Mucosa of gallbladder (tissue), 1 donor: ENCODE measurements around the gene XIRP1. TPM values are rescaled to one million over a fixed set of nuclear protein-coding genes. Genes with fewer than 3 reads are reported as not detected.
"Not testable (repeated sequence)": the region's sequence is repeated elsewhere in the genome, so short reads cannot be mapped to it uniquely, and the experiment has no call there.

ENCODE experiments used
- DNase-seq: peaks from one replicate; pipeline ENCODE4 v3.0.0-alpha.2; 2020; ENCODE audit warnings: low spot score
- total RNA-seq: library from RNA; stranded (reverse); gene quantifications from one replicate; pipeline ENCODE4 v1.2.1, GENCODE V29; 2021
- donor health status: DM: no; HTN: no; CAD: no.

The XIRP1 gene
- total RNA-seq, 1 donor from 2014 or later: 0.09 TPM

- DNase-seq: no peak
These were observed 5.7 kb downstream of the XIRP1 start for GRCh38 chr3:39186692-39187151.

- no peak for DNase-seq
These were observed 6.3 kb downstream of the XIRP1 start for GRCh38 chr3:39185959-39186691.

GRCh38 chr3:39185326-39185958 lies 7.0 kb downstream of the XIRP1 start:
- no peak for DNase-seq

- no peak for DNase-seq
These were observed 7.5 kb downstream of the XIRP1 start for GRCh38 chr3:39184968-39185285.

- DNase-seq: no peak
These were observed 8.1 kb downstream of the XIRP1 start for GRCh38 chr3:39184081-39184967.

GRCh38 chr3:39183211-39184080 lies 8.9 kb downstream of the XIRP1 start:
- DNase-seq: no peak

- no peak for DNase-seq
These were observed 10.7 kb downstream of the XIRP1 start for GRCh38 chr3:39181408-39182335.

- peak; percentile 93 for DNase-seq
These were observed 11.6 kb downstream of the XIRP1 start for GRCh38 chr3:39180546-39181346.

GRCh38 chr3:39180183-39180545 lies 12.2 kb downstream of the XIRP1 start:
- DNase-seq: no peak

- no peak for DNase-seq
These were observed 13.8 kb downstream of the XIRP1 start for GRCh38 chr3:39178553-39178952.

GRCh38 chr3:39177708-39178332 lies 14.6 kb downstream of the XIRP1 start:
- DNase-seq: peak; percentile 87

- DNase-seq: no peak
These were observed 16.2 kb downstream of the XIRP1 start for GRCh38 chr3:39176025-39176714.

- no peak for DNase-seq
These were observed 18.9 kb downstream of the XIRP1 start for GRCh38 chr3:39173318-39174125.

- no peak for DNase-seq
These were observed 20.5 kb downstream of the XIRP1 start for GRCh38 chr3:39171860-39172259.

- not testable (repeated sequence) for DNase-seq
These were observed 21.5 kb downstream of the XIRP1 start for GRCh38 chr3:39170877-39171276.

GRCh38 chr3:39170461-39170860 lies 21.9 kb downstream of the XIRP1 start:
- DNase-seq: no peak

GRCh38 chr3:39169712-39170111 lies 22.7 kb downstream of the XIRP1 start:
- DNase-seq: no peak
